NCI-H1436 treated with DMSO at 0.1 percent for 48 hours (cell line): ENCODE results near the gene SENP5.

Experiments used
- DNase-seq: peaks from one replicate; lab custom pipeline; 2025; lab: John Stamatoyannopoulos, UW

SENP5 gene

GRCh38 chr3:196889844-196890708 is 22.4 kb downstream of the SENP5 start:
- no peak for DNase-seq

DNA sequence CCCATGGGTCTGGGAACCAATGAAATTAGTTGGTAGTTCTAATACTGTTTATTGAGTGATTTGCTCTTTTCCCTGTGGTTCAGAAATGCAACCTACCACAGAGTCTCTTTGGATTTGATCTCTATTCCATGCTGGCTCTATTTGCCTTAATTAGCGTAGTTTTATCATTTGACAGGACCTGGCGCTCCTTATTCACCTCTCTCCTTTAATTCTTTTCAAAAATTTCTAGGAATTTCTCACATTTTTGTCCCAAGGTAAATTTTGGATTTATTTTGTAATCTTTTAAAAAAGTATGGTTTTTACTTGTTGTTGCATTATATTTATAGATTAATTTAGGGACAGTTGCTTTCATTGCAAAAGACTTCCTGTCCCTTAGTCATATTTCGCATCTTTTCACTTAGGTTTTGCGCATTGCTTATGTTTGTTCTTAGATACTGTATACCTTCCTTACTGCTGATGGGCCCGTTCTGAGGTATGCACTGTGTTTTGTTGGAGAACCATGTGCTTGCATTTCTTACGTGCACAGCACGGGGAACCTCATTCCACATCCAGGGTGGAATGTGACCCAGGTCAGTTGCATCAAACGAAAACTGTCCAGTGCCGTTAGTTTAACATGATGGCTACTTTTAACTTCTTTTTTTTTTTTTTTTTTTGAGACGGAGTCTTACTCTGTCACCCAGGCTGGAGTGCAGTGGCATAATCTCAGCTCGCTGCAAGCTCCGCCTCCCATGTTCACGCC is 27.0 kb downstream of the SENP5 start:
- no peak for DNase-seq

GRCh38 chr3:196896229-196896628 is 28.5 kb downstream of the SENP5 start:
- no peak for DNase-seq

DNA sequence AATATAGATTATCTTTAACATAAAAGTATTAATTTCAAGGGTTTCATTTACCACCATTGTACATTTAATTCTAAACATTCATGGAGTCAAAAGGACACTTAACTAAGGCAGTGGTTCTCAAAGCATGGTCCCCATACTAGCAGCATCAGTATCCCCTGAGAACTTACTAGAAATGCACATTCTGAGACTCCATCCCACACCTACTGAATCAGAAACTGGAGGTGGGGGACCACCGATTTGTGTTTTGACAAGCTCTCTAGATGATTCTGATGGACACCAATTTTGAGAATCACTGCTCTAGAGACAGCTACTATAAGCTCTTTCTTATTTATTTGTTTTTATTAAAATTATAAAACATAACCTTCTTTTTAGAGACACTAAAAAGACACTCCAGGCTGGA is 34.0 kb downstream of the SENP5 start:
- no peak for DNase-seq

GRCh38 chr3:196902296-196902695 is 34.6 kb downstream of the SENP5 start:
- no peak for DNase-seq

DNA sequence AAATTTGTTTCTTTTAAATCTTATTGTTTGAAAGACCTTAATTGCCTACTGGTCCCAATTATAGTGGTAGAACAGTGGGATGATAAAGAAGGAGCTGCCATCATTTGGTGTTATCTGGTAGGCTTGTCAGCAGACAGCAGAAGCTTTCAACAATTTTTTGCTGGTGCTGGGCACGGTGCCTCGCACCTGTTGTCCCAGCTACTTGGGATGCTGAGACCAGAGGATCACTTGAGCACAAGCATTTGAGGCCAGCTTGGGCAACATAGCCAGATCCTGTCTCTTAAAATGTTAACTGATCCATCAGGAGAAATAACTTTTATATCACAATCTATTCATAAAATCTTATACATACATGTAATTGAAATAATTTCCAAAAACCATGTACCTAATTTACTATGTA is 36.0 kb downstream of the SENP5 start:
- DNase-seq = no peak

DNA sequence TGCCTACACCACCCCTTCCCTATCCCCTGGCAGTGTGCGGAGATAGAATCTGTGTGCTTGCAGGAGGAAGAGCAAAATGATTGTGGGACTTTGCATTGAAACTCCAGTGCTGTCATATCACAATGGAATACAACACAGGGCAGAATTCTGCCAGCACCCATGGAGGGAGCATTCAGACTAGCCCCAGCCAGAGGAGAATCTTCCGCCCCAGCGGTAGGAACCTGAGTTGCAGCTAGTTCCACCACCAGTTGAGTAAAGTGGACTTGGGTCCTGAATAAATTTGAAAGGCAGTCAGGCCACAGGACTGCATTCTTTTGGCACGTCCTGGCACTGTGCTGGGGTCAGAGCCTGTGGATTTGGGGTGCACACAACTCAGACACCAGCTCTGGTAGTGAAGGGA is 47.1 kb downstream of the SENP5 start:
- no peak for DNase-seq

GRCh38 chr3:196915375-196915774 is 47.7 kb downstream of the SENP5 start:
- no peak for DNase-seq

DNA sequence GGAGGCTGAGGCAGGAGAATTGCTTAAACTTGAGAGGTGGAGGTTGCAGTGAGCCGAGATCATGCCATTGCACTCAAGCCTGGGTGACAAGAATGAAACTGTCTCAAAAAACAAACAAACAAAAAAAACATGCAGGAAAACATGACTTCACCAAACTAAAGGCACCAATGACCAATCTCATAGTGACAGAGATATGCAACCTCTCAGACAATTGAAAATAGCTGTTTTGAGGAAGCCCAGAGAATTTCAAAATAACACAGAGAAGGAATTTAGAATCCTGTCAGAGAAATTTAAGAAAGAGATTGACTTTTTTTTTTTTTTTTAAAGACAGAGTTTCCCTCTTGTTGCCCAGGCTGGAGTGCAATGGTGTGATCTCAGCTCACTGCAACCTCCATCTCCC is 48.5 kb downstream of the SENP5 start:
- no peak for DNase-seq

- no peak for DNase-seq
Measured at GRCh38 chr3:196916995-196917394, 49.3 kb downstream of the SENP5 start.

GRCh38 chr3:196918968-196919367 is 51.2 kb downstream of the SENP5 start:
- no peak for DNase-seq

DNA sequence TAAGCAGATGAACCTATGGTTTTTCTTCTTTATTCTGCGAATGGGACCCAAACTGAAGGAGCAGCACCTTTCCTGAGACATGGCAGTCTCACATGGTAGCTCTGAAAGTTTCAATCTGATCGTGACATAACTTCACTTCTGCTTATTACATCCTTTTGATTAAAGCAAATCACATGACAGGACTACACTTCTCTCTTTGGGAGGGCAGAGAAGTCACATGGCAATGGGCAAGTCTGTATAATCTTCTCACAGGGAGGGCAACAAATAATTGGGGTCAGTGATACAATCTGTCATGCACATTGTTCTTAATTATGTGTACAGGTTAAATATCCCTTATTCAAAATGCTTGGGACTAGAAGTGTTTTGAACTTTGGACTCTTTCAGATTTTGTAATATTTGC is 53.0 kb downstream of the SENP5 start:
- DNase-seq = no peak

DNA sequence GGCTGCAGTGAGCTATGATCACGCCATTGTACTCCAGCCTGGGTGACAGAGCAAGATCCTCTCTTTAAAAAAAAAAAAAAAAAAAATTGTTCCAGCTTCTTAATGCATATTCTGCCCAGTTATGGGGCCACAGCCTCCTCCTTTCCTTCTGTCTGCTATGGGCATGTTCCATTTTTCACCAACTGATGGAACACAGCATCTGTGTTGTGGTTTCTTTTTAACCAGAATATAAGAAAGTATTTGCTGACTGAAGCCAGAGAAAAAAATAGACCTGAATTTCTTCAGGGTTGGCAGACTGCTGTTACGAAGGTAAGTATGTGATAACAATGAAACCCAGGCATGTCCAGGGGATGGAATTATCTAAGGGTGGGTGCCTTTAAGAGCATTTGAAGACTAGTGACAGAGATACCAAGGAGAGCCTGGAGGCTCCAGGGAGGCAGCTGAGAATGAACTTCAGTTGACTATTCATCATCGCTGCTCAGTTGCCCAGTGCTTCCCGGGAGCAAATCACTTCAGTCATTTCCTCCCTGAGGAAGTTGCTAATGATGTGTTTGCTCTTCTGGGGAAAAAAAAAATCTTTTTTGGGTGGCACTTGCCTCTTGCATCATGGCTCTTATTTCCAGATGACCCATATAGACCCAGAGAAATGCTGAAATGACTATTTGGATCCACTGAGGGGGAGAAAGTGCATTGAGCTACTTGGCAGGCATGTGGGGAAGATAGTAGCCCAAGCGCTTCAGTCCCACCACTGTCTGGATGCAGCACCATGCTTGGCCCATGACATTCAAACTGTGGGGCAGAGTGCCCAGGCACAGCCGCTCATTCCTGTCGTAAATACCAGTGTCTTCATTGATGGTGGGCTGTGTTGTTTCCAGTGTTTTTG is 60.1 kb downstream of the SENP5 start:
- no peak for DNase-seq

DNA sequence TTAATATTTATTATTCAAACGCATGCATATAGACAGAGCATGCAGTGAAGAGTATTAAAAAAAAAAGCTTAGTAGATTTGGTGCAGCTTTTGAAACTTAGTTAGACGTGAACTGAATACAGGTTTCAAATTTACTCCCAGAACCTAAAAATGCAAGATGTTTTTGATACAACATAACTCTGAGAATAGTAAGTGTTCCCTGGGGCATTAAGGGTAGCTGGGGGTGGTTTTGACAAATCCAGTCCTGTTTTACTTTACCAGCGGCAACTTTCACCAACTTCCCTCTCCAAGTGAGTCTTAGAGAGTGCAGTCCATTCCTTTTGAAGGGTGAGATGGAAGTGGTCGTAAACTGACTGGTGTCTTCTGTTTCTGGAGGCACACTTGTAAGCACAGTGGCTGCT is 63.4 kb downstream of the SENP5 start:
- no peak for DNase-seq

- DNase-seq = no peak
Measured at GRCh38 chr3:196931828-196932587, 64.3 kb downstream of the SENP5 start.

GRCh38 chr3:196932600-196932999 is 64.9 kb downstream of the SENP5 start:
- no peak for DNase-seq

DNA sequence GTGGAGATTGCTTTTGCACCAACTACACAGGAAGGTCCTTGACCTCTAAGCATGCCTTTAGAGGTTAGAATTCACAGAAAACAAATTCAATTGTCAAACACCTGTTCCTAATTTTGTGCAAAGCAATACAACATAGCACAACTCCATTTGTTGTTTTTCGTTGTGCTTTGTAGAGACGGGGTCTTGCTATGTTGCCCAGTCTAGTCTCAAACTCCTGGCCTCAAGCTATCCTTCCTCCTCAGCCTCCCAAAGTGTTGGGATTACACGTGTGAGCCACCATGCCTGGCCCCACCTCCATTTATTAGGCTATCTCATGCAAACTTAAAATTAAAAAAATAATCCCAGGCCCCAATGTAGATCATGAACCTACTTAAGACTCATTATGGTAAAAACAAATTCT is 68.6 kb downstream of the SENP5 start:
- DNase-seq = no peak

DNA sequence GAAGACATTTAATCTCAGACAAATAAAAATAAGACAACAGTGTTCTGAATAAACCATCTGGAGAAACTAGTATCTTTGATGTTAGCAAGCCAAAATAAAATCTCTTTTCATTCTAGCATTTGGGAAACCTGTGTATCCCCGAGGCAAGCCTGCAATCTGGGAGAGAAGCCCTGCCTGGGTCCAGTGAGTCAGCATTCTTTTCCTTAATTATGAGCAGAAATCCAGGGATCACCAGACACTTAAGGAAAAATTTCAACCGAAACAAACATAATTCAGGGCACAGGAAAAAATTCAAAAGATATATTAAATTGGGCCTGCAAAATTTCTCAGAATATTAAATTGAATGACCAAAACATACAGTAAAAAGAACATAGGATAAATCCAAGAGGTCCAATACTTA is 70.4 kb downstream of the SENP5 start:
- no peak for DNase-seq

DNA sequence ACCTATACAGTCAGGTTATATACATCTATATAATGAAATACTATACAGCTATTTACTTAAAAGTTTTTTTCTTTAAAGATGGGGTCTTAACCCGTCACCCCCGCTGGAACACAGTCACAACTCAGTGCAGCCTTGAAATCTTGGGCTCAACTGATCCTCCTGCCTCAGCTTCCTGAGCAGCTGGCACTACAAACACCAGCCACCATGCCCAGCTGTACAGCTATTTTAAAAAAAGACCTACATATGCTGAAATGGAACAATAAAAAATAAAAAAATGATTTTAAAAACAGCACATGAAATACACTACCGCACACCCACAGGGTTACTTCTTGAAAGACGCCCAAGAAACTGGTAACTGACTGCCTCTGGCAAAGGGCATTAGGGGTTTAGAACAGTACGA is 70.9 kb downstream of the SENP5 start:
- no peak for DNase-seq

DNA sequence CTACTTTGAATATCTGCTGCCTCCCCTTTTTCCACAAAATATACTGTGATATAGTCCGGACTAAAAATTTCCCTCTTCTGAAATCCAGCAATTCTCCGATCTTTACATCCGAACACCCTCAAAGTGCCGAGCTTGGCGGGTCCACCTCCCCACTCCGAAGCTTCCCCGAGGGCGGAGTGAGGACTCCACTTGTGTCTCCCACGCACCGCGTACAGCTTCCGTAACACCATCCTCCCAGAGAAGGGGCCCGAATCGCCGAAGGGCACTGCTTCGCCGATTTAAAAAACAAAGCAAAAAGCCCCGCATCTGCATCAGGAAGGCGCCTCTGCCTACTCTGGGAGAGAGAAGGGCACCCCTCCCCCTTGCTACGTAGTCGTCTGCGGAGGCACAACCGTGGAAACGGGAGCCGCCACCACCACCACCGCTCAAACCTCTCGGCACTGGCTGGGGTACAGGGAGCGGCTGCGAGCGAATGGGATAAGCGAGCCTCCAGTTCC is 74.1 kb downstream of the SENP5 start:
- no peak for DNase-seq

- DNase-seq = peak; percentile 93
Measured at GRCh38 chr3:196942226-196942914, 74.7 kb downstream of the SENP5 start, which contains the start of gene NCBP2. Gene NCBP2 (minus strand): TSS chr3:196942528. CDS start chr3:196942503, 25 bp downstream.
